Activated naive CD4-positive, alpha-beta T cell treated with anti-CD3 and anti-CD28 coated beads, Interleukin-2, amount 10 ng/mL, durations not matched to agents 7 days and 5 days (primary cell): Measurements from ENCODE around the gene CAMTA1.

Experiments
- CTCF ChIA-PET: fragments of 350-600 bp; sonication (Branson Sonifier 250); formaldehyde crosslinking; loops from one replicate; lab custom pipeline; 2021; ENCODE audit warnings: antibody characterized with exemption; lab: Charles Lee
- DNase-seq: peaks from one replicate; pipeline ENCODE4 v3.0.0-alpha.2; 2020
- H3K27ac Mint-ChIP-seq: one replicate; pipeline ENCODE4 v1.8.0; 2021; ENCODE audit warnings: mild to moderate bottlenecking, moderate library complexity, mixed read lengths
- H3K27me3 Mint-ChIP-seq: one replicate; pipeline ENCODE4 v1.8.0; 2021; ENCODE audit warnings: mild to moderate bottlenecking, mixed read lengths
- H3K36me3 Mint-ChIP-seq: one replicate; pipeline ENCODE4 v1.8.0; 2021; ENCODE audit warnings: mixed read lengths
- H3K4me1 Mint-ChIP-seq: one replicate; pipeline ENCODE4 v1.8.0; 2021; ENCODE audit warnings: mixed read lengths
- H3K4me3 Mint-ChIP-seq: one replicate; pipeline ENCODE4 v1.8.0; 2021; ENCODE audit warnings: mild to moderate bottlenecking, moderate library complexity, mixed read lengths
- H3K9me3 Mint-ChIP-seq: one replicate; pipeline ENCODE4 v1.8.0; 2021; ENCODE audit warnings: mixed read lengths

CAMTA1 gene

GRCh38 chr1:7630378-7630777, 845.1 kb downstream of the CAMTA1 start:
- Mint-ChIP-seq H3K4me1 (no peaks in the 10 kb centered on the region), H3K36me3 (no peaks in the 10 kb centered on the region), H3K27me3 (peaks cover 34% of the 10 kb centered on the region), H3K9me3 (no peaks in the 10 kb centered on the region), H3K4me3 (no peak overlapping the region), H3K27ac (no peak overlapping the region)
- DNase-seq = no peak
- CTCF ChIA-PET = no interaction called here

- H3K4me3 Mint-ChIP-seq = no peak overlapping the region
- H3K27ac Mint-ChIP-seq = no peak overlapping the region
- no peaks in the 10 kb centered on the region for H3K9me3 Mint-ChIP-seq
- no peaks in the 10 kb centered on the region for H3K4me1 Mint-ChIP-seq
- no peak for DNase-seq
- no peaks in the 10 kb centered on the region for H3K36me3 Mint-ChIP-seq
- CTCF ChIA-PET = no interaction called here
- H3K27me3 Mint-ChIP-seq = peaks cover 34% of the 10 kb centered on the region
These were observed 846.9 kb downstream of the CAMTA1 start for GRCh38 chr1:7632176-7632575.

- H3K4me1 Mint-ChIP-seq = no peaks in the 10 kb centered on the region
- H3K9me3 Mint-ChIP-seq = no peaks in the 10 kb centered on the region
- H3K4me3 Mint-ChIP-seq = no peak overlapping the region
- DNase-seq = no peak
- H3K27ac Mint-ChIP-seq = no peak overlapping the region
- H3K36me3 Mint-ChIP-seq = no peaks in the 10 kb centered on the region
- CTCF ChIA-PET = no interaction called here
- H3K27me3 Mint-ChIP-seq = peaks cover 34% of the 10 kb centered on the region
These were observed 847.4 kb downstream of the CAMTA1 start for GRCh38 chr1:7632681-7633080.

- H3K9me3 Mint-ChIP-seq = no peaks in the 10 kb centered on the region
- H3K36me3 Mint-ChIP-seq = no peaks in the 10 kb centered on the region
- H3K27me3 Mint-ChIP-seq = peaks cover 30% of the 10 kb centered on the region
- no peak overlapping the region for H3K4me3 Mint-ChIP-seq
- no peak for DNase-seq
- H3K27ac Mint-ChIP-seq = no peak overlapping the region
- no peaks in the 10 kb centered on the region for H3K4me1 Mint-ChIP-seq
- CTCF ChIA-PET = no interaction called here
These were observed 848.4 kb downstream of the CAMTA1 start for GRCh38 chr1:7633506-7634245.

GRCh38 chr1:7634546-7635240, 849.4 kb downstream of the CAMTA1 start:
- H3K4me3 Mint-ChIP-seq = no peak overlapping the region
- peaks cover 29% of the 10 kb centered on the region for H3K27me3 Mint-ChIP-seq
- H3K9me3 Mint-ChIP-seq = no peaks in the 10 kb centered on the region
- CTCF ChIA-PET = interaction anchor here (1.1 kb wide), 1 partner anchor 33 kb away, joined by 3 read pairs; no protein-coding TSS in a partner anchor
- H3K36me3 Mint-ChIP-seq = no peaks in the 10 kb centered on the region
- no peak overlapping the region for H3K27ac Mint-ChIP-seq
- DNase-seq = no peak
- no peaks in the 10 kb centered on the region for H3K4me1 Mint-ChIP-seq

DNA sequence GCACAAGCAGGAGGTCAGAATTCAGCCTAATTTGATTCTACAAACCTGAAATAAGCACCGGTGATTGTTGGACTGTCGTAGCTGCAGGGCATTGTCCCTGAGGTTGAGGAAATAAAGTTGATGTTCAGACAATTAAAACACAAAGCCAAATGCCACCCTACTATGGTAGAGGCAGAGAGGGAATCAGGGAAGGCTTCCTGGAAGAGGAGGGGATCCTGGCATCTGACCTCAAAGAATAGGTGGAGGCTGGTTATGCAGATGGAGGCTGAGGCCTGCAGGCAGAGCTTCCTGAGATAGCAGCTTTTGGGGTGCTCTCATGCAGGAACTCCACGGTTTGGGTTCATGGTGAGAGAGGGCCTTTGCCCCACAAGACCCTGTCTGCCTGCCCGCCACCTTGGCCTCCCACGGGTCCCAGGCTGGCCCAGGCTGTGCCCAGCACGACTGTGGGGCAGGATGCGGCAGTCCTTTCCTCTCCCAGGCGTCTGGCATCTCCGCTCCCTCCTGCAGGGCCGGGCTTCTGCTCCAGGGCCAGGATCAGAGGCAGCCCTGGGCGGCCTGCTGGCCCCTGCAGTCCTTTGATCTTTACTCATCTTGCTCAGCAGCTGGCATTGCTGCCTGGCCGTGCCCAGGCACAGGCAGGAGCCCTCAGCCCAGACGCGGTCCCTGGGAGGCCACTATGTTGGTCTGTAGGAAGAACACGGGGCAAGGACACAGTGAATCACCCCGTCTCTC, 851.7 kb downstream of the CAMTA1 start:
- CTCF ChIA-PET = interaction anchor here (1.6 kb wide), 1 partner anchor 11 kb away, joined by 3 read pairs; no protein-coding TSS in a partner anchor
- no peak for DNase-seq
- H3K27me3 Mint-ChIP-seq = peaks cover 18% of the 10 kb centered on the region
- no peaks in the 10 kb centered on the region for H3K4me1 Mint-ChIP-seq
- H3K9me3 Mint-ChIP-seq = no peaks in the 10 kb centered on the region
- no peak overlapping the region for H3K4me3 Mint-ChIP-seq
- no peaks in the 10 kb centered on the region for H3K36me3 Mint-ChIP-seq
- no peak overlapping the region for H3K27ac Mint-ChIP-seq

- H3K27ac Mint-ChIP-seq = no peak overlapping the region
- CTCF ChIA-PET = interaction anchor here (1.6 kb wide), 1 partner anchor 10 kb away, joined by 3 read pairs; no protein-coding TSS in a partner anchor
- no peaks in the 10 kb centered on the region for H3K9me3 Mint-ChIP-seq
- H3K36me3 Mint-ChIP-seq = no peaks in the 10 kb centered on the region
- DNase-seq = no peak
- H3K27me3 Mint-ChIP-seq = peaks cover 12% of the 10 kb centered on the region
- H3K4me3 Mint-ChIP-seq = no peak overlapping the region
- H3K4me1 Mint-ChIP-seq = no peaks in the 10 kb centered on the region
These were observed 852.8 kb downstream of the CAMTA1 start for GRCh38 chr1:7638078-7638477.

GRCh38 chr1:7639435-7640131, 854.3 kb downstream of the CAMTA1 start:
- H3K36me3 Mint-ChIP-seq = no peaks in the 10 kb centered on the region
- no peak overlapping the region for H3K27ac Mint-ChIP-seq
- CTCF ChIA-PET = no interaction called here
- no peaks in the 10 kb centered on the region for H3K4me1 Mint-ChIP-seq
- H3K4me3 Mint-ChIP-seq = no peak overlapping the region
- no peaks in the 10 kb centered on the region for H3K27me3 Mint-ChIP-seq
- no peaks in the 10 kb centered on the region for H3K9me3 Mint-ChIP-seq
- no peak for DNase-seq

DNA sequence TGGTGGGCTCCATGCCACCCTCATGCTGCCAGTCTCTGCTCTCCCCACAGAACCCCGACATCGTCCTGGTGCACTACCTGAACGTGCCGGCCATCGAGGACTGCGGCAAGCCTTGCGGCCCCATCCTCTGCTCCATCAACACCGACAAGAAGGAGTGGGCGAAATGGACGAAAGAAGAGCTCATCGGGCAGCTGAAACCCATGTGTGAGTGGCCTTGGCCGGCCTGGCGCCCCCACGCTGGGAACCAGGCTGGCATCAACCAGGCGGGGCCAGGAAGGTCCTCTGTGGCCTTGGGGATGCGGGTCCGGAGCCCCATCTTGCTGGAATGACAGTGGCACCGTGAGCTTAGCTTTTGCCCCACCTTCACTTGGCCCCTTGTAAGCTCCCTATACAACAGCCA, 855.1 kb downstream of the CAMTA1 start:
- CTCF ChIA-PET = no interaction called here
- Mint-ChIP-seq H3K36me3 (no peaks in the 10 kb centered on the region), H3K9me3 (no peaks in the 10 kb centered on the region)

DNA sequence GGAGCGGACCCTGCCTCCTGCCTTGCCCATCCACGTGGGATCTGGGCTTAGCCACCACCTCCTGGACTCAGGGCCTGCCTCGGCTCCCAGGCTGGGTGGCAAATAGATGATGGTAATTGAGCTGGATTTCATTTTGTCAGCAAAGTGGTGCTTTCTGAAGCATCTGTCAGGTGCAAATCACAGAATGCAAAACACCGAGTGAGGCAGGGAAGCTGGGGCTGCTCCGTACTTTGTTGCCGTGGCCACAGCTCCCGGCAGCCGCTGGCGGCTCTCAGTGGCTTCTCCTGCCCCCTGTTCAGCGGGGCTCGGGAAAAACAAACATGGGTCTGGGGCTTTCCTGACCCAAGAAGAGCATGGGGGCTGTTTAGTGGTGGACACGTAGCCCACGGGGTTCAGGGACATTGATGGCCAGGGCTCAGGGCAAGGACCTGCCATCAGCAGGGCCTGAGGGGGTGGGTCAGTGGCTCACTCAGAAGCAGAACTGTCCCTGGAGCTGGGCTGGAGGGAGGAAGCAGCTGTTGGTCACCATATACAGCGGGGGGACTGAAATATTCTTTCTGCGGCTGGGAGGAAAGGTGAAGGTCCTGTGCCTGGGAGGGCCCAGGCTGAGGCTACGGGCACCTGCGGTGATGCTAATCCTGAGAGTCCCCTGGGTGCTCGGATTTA, 855.8 kb downstream of the CAMTA1 start:
- Mint-ChIP-seq H3K27ac (no peak overlapping the region), H3K4me3 (no peak overlapping the region), H3K9me3 (no peaks in the 10 kb centered on the region), H3K27me3 (peaks cover 3% of the 10 kb centered on the region), H3K36me3 (no peaks in the 10 kb centered on the region), H3K4me1 (no peaks in the 10 kb centered on the region)
- CTCF ChIA-PET = no interaction called here
- DNase-seq = no peak

More for the DNA sequence above, 855.1 kb downstream of the CAMTA1 start:
- no peak overlapping the region for H3K27ac Mint-ChIP-seq
- no peaks in the 10 kb centered on the region for H3K4me1 Mint-ChIP-seq
- no peaks in the 10 kb centered on the region for H3K27me3 Mint-ChIP-seq
- DNase-seq = no peak
- H3K4me3 Mint-ChIP-seq = no peak overlapping the region

- H3K27ac Mint-ChIP-seq = no peak overlapping the region
- no peaks in the 10 kb centered on the region for H3K9me3 Mint-ChIP-seq
- CTCF ChIA-PET = no interaction called here
- peaks cover 4% of the 10 kb centered on the region for H3K27me3 Mint-ChIP-seq
- H3K36me3 Mint-ChIP-seq = no peaks in the 10 kb centered on the region
- no peaks in the 10 kb centered on the region for H3K4me1 Mint-ChIP-seq
- no peak overlapping the region for H3K4me3 Mint-ChIP-seq
- DNase-seq = no peak
These were observed 856.5 kb downstream of the CAMTA1 start for GRCh38 chr1:7641587-7642417.

DNA sequence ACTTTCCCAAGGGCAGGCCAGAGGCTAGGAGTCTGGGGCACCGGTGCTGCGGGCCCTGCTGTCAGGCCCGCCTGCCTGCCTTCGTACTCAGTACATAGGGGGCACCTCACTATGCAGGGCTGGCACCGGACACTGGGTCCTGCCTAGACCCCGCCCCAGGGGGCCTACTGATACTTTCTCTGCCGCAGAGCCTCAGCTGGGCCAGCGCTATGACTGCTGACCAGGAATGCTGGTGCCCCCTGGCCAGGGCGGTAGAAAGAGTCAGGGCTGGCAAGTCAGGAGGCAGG, 857.1 kb downstream of the CAMTA1 start:
- no peaks in the 10 kb centered on the region for H3K4me1 Mint-ChIP-seq

More for the DNA sequence above, 857.1 kb downstream of the CAMTA1 start:
- CTCF ChIA-PET = no interaction called here
- Mint-ChIP-seq H3K9me3 (no peaks in the 10 kb centered on the region), H3K27ac (no peak overlapping the region), H3K36me3 (no peaks in the 10 kb centered on the region), H3K27me3 (peaks cover 4% of the 10 kb centered on the region), H3K4me3 (no peak overlapping the region)
- no peak for DNase-seq
